Cerebellar nuclear complex (tissue), 1 donor: Measurements from ENCODE around the gene EGFL6.

Experiments used
- DNase-seq, 2 experiments: peaks; one replicate each; lab custom pipeline; 2025; lab: John Stamatoyannopoulos, UW

EGFL6 gene, protein sequence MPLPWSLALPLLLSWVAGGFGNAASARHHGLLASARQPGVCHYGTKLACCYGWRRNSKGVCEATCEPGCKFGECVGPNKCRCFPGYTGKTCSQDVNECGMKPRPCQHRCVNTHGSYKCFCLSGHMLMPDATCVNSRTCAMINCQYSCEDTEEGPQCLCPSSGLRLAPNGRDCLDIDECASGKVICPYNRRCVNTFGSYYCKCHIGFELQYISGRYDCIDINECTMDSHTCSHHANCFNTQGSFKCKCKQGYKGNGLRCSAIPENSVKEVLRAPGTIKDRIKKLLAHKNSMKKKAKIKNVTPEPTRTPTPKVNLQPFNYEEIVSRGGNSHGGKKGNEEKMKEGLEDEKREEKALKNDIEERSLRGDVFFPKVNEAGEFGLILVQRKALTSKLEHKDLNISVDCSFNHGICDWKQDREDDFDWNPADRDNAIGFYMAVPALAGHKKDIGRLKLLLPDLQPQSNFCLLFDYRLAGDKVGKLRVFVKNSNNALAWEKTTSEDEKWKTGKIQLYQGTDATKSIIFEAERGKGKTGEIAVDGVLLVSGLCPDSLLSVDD

DNA sequence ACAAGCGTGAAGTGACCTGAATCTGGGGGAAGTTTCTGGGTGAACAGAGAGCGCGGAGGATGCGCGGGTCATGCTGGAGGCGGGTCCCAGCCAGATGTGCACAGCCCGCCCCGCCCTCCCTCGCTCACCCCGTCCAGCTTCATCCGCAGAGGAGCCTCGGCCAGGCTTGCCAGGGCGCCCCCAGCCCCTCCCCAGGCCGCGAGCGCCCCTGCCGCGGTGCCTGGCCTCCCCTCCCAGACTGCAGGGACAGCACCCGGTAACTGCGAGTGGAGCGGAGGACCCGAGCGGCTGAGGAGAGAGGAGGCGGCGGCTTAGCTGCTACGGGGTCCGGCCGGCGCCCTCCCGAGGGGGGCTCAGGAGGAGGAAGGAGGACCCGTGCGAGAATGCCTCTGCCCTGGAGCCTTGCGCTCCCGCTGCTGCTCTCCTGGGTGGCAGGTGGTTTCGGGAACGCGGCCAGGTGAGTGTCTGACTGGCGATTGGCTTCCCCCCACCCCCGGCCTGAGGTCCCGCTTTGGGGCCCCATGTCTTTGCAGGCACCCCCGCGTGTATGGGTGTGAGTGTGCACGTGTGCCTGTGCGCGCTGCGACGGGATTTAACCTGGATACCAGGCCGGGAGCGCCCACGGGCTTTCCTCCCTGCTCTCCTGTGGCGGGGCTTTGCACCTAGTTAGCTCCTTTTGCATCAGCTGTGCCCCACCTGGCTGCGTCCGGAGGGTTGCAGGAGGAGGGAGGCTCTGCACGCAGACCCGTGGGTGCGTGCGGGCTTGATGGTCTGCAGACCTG lies at the start of gene EGFL6:
Gene EGFL6, plus strand, starts transcription at position 123 of the 782 bp plus-strand sequence. Its CDS starts 261 bp downstream, at position 384.
- DNase-seq: no peak

DNA sequence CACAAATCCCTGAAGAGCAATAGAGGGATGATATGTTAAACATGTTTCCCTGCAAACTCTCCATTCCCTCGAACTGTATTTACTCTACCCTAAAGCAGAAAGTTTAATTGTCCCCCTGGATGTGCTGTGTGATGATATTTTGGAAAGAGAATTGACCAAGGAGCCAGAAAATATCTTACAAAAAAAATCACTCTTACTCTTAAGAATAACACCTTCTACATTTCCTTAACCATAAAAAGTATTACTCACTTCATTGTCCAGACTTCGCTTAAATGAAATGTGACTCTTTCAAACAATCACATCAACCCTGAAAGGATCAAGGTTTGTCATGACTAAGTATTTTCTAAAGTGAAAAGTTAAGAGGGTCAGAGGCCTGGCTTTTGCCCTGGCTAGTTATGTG lies 49.0 kb upstream of the EGFL6 start:
- DNase-seq: no peak

DNA sequence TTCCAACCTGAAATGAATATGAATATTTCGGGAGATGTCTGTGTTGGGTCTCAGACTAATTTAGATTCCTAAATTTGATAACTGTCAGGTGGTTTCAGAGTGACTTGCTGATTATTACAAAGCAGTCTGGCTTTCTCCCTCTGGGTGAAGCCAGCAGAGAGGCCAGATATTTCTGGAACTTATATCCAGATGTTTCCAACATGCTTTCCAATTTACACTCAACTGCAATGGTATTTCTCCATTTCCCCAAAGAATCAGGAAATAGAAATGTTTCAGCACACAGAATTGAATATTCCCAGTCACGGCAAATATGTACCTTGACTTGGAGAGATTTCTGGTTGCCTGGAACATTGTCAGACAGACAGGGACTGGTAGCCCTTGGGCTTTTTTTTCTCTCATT lies 48.5 kb upstream of the EGFL6 start:
- DNase-seq: no peak

DNA sequence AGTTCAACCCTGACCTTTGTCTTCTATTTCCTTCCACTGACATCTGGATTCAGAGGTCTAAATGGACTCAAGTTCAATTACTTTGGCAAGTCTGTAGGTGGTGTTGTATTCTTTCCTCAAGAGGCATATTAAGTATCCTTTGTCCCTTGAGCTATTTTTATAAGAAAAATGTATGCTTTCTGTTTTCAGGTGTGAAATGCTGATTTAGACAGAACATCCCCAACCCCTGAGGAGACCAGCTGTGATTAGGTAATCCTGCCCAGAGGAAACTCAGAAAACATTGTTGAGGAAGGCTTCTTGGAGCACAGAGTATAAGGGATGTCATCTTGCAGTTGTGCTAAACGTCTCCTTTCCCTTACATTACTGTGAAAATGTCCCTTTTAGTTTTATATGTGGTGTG lies 46.6 kb upstream of the EGFL6 start:
- no peak for DNase-seq

DNA sequence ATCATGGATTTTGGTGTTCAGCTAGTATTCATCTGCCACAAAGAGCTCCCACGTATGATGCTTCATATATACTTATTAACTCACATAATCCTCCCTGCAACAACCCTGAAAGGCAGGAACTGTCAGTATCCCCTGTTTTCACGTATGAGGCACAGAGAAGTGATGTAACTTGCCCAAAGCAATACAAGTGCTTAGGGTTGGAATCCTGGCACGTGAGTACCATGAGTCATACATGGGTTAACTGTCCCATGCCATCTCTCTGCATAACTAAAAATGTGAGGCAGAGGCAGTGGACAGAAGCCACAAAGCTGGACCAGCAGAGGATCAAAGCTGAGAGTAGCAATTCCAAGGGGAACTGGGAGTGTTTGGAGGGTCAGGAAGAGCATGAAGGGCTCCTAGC lies 35.7 kb upstream of the EGFL6 start:
- DNase-seq: no peak

DNA sequence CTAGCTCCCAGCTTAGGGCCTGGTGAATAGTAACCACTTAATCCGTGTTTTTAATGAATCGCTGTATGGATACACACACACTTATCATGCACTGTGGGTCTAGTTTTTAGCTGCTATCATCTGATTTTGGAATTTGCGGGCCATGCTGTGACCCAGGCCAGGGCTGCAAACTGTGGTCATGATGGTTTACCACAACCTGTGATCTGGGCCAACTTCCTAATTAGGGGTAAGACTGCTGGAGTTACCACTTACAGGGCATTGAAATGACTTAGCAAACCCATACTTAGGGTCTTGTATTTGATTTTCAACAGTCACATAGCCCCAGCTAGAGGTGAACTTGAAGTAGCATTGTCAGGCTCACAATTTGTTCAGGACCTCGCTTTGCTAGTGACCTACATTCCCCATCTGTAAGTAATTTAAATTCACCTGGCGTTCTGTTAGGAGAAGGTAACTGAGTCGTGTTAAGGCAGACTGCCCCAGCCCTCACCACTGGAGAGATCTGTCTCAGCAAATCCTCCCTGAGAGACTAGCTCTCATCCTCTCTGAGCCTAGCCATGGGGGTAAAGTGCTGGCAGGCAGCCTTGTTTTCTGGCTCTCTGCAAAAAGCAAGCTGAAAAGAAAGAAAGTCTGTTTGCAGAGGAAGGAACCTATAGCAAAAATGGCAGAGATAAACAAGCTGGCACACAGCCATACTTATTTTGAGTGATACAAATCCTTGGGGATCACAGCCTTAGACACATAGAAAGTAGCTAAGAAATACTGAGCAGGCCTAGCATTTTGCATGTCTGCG lies 33.8 kb upstream of the EGFL6 start:
- DNase-seq: no peak

DNA sequence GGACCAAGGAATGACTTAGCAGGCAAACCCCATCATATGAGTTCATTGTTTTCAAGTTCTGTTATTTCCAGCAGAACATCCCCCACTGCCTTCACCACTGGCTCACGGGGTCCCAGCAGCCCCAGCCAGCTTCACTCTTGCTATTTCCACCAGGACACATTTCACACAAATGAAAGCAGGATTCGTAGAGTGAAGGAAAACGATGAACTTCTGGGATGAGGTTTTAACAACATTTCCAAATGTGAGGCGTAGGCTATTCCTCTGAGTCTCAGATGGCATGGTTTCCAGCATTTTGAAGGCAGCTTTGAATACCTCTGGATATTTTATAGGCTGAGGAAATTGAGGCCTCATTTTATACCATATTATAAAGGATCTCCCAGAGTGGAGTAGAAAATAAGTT lies 32.9 kb upstream of the EGFL6 start:
- no peak for DNase-seq

DNA sequence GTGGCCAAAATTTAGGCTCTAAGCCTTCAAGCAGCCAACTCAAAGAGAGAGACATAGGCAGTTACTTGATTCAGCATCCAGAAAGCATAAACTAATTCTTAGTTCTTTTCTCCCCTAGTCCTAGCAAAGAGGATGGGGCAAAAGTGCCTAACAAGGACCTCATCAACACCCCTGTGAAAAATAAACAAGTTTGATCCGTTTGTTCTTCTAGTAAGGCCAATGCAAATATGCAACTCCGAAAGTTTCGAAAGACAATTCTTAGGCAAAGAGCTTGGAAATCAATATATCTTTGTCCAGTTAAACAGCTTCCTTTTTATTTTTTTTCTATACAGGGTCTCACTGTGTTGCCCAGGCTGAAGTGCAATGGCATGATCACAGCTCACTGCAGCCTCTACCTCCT lies 31.0 kb upstream of the EGFL6 start:
- DNase-seq: no peak

DNA sequence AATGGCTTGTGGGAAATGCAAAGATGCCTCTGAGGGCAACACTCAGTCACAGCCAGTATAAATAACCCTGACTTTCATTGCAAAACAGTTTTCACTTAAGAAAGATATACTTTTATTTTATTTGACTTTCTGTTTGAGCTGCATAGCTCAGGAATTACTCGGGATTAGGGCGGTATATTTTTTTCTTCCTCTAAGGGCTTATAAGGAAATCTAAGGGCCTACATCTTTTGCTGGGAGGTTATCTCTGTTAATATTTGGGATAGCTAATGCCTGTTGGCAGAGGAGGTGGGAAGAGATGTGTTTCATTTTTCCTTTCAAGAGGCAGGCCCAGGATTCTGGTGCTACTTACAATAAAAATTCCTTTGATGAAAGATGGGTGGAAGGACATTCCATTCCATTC lies 28.8 kb upstream of the EGFL6 start:
- DNase-seq: no peak

DNA sequence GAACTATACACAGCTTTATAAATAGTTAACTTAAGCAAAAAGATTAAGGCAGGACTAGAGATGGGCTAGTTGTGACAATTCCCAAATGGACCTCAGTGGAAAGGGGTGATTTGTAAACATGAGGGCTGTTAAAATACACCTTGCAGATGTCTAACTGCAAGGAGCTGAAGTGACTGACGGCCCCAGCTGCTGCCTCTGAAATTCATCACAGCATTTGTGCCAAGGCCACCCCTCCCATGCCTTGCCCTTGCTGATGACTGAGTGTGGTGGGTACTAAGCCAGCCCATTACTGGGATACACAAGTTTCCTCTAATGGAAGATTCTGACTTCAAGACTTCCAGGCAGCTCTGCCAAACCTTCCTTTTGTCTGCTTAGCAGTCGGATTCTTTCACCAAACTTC lies 23.7 kb upstream of the EGFL6 start:
- no peak for DNase-seq

DNA sequence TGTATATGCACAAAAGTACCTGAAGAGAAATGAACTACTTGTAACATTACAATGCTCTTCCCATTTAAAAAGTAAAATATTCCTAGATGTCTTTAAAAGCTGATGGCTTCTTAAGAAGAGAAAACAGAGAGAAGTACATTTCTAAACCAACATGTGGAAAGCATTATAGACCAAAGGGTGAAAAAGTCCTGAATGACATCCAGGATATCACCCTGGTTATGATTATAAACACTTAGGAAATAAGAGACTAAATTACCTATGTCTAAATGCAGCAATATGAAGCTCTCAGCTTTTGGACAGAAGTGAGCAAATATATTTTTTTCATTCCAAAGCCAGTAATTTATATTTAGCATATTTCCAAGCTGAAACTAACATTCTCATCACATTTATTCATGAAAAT lies 21.7 kb upstream of the EGFL6 start:
- DNase-seq: no peak

DNA sequence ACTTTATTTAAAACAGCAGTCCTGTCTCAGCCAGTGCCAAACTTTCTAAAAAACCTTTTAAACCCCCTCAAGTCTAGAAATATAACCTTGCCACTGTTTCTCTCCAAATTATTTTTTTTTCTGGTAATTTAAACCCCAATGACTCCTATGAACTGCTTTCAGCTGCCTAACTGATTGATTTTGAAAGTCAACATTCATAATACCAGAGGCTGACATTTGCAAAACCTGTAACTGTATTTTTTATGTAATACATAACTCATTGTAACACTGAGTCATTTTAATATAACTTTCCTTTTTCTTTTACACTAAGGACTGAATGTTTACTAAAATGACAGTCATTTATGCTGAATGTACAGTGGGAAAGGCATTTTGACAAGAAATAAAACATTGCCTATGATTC lies 19.1 kb upstream of the EGFL6 start:
- DNase-seq: no peak

DNA sequence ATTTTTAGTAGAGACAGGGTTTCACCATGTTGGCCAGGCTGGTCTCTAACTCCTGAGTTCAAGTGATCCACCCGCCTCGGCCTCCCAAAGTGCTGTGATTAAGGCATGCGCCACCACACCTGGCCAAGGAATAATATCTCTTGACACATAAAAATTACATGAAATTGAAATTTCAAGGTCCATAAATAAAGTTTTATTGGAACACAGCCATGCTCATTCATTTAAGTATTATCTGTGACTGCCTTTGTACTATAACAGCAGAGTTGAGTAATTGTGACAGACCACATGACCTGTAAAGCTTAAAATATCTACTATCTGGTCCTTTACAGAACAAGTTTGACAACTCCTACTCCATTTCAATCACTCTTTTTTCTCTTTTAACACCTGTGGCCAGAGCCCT lies 17.8 kb upstream of the EGFL6 start:
- DNase-seq: no peak

DNA sequence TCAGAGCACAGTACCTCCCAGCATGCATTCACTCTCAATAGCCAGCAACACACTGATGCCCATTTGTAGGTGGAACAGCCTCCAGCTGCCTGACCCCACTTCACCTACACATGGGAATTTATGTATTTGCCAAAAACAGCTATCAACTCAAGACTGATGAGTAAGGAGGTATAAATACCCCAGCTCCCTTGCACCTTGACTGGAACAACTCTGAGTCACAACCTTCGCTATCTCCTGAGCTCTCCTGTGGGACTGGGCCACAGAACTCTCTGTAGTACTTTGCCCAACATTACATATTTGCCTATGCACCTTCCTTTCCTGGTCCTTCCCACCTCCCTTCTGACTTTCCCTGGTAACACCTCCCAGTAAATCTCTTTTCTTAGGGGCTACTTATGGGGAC lies 16.5 kb upstream of the EGFL6 start:
- DNase-seq: no peak

DNA sequence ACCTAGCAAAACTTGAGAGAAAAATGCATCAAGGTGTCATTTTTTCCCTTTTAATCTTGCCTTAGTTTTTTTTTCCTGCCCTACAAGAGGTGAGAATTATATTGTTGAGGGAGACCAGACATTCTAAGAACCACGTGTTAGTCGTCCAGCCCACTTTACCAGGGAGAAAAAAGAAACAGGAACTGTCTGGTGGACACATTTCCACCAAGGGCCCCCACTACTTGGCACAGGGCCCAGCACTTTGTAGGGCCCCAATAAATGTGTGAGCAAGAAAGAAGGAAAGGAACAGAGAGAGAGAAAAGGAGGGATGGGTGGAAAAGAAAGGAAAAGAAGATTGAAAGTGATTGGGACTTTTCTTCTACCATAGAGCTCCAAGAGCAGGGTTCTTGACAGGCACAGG lies 3.9 kb upstream of the EGFL6 start:
- DNase-seq: no peak

DNA sequence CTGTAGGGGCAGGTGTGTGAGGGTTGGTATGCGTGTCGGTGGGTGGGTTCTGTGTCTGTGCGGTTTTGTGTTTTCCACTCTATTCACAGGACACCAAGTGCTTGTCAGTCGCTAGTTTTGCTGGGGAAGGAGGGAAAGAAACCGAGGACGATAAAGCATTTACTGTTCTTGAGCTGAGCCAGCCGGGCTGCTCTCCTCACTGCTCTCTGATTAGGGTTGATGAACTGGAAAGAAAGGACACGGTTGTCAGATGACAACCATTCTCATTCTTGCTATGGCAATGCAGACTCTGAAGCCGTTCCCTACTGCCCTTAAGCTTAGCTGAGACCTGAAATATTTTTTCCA lies 832 bp downstream of the EGFL6 start:
- DNase-seq: no peak

DNA sequence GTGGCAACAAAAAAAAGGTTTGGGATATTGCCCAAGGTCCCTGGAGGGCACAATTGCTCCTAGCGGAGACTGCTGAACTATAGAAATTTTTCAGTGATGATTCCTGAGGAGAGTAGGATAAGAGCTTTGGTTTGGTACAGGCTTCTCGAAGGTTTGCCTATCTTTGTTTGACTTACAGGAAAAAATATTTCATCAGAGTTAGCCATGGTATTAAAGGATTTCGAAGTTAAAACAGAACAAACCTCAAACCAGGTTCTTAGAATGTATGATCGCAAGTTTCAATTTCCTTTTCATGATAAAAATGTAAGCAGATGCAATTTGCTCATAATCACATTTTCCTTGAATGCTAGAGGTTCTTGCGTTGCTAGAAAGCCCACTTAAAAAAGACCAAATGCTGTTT lies 1.7 kb downstream of the EGFL6 start:
- DNase-seq: no peak

DNA sequence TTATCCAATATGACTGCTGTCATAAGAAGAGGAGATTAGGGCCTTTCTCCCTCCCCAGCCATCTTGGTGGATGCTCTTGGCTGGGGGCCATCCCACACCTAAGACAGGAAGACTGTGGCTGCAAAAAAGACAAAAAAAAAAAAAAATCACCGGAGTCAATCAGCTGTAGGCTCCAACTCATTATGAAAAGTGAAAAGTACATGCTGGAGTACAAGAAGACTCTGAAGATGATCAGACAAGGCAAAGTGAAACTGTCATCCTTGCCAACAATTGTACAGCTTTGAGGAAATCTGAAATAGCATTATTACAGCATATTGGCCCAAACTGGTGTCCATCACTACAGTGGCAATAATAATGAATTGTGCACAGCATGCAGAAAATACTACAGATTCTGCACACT lies 5.2 kb downstream of the EGFL6 start:
- DNase-seq: no peak

DNA sequence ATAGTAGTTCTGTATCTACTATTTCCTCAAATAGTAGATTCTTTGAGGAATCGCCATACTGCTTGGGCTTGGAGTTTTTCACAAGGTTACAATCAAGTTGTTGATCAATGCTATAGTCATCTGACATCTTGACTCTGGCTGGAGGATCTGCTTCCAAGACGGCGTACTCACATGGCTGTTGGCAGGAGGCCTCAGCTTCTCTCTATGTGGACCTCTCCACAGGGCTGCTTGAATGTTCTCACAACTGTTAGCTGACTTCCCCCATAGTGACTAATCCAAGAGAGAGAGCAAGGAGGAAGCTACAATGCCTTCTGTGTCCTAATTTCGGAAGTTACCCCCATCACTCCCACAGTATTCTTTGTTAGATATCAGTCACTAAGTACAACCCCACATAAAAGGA lies 10.3 kb downstream of the EGFL6 start:
- no peak for DNase-seq

DNA sequence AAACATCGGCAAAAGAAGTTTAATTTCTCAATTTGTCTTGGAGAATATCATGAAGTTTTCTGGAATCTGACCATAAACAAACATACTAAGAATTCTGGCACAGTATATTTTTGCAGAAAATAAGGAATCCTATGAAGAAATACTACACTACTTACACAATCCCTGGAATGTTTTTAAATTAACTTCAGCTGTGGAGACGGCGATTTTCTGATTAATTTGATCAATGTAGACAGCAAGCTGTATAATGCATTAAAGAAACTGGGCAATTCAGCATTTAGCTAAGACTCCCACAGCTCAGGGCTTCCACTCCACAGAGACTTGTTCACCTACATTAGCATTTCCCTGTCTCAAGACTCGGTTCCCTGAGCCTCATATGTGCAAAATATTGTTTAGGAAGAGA lies 12.2 kb downstream of the EGFL6 start:
- no peak for DNase-seq

DNA sequence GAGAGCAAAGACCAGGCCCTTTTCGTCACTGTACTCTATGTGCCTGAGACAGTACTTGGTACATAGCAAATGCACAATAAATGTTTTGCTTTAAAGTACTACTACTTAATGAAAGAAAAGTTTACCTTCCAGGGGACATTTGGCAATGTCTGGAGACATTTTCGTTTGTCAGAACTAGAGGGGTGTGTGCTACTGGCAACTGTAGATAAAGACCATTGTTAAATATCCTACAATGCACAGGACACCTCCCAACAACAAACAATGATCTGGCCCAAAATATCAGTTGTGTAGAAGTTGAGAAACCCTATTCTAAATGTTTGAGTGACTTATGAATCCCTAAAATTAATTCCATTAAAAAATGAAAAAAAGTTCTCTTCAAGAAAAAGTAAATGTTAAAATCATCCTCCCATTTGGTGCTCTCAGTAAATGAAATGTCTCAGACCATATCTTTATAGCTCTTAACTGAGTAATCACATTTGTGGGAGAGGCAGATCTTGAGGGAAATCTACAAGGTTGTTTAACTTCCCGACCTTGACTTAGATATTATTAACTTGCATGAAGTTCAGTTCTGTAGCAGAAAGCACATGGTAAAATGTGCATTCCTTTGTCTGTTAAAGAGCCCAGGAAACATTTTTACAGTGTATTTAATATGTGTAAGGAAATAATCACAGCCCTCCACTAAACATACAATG lies 18.5 kb downstream of the EGFL6 start:
- no peak for DNase-seq

DNA sequence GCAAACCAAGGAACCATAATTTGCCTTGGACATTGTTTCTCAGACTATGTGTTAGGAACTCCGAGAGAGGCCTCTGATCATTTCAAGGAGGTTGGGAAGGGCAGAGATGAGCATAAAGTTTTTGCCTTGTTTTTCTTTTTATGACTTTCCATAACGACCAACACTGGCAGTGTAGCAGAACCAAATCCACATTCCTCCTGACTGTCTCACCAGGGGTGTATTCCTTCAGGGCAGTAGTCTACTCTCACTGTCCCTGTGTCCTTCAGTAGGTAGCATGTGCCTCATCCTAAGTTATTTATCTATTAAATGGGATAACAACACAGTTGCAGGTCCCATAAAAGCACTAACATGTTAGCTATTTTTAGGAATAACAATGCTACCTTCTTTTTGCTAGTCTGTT lies 20.8 kb downstream of the EGFL6 start:
- no peak for DNase-seq
